GM12873 (cell line): Measurements from ENCODE around the gene MYO3B.

ENCODE experiments used
- CTCF ChIP-seq: IDR thresholded peaks from 2 replicates; pipeline ENCODE4 v1.5.1; 2012; ENCODE audit warnings: low read depth, mild to moderate bottlenecking, moderate library complexity, low read length, control low read depth; ENCODE audit not compliant: insufficient read depth; ENCODE audit errors: missing control alignments

MYO3B gene

DNA sequence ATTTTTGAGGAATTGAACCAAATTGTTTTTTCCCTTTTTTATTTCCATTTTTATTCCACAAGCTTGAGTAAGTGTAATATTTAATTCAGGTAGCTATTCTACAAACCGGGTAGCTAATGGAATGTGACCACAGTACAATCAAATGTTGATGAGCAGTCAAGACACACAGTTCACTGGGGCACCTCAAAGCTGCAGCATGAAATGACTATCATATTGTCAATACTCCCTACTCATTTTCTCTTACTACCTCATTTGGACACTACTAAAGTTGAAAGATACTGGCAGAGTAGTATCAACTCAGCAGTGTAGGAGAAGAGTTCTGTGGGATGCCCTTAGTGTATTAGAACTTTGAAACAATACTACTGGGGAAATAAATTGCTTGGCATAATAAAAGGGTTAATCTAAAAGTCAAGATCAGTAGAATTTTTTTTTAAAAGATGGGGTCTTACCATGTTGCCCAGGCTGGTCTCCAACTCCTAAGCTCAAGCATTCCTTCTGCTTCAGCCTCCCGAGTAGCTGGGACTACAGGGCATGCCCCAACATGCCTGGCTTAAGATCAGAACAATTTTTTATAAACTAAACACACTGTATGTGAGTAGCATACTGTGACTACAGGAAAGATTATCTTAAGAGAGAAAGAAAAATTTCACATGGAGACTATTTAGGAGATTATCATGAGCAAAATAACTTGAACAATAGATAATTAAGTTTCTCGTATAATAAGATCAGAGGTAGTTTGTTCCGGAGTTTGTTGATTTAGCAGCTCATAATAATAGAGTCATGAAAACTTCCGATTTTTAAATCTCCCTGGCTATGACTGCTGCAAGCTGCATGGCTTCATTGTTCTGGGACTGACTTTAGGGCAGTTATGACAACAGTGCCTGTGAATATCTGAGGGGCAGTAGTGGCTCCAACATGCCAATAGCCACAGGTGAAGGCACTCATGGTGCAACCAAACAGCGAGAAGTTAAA, 43.7 kb downstream of the MYO3B start:
- no peak for TF ChIP-seq CTCF

- TF ChIP-seq CTCF, result no peak
Observed at GRCh38 chr2:170222298-170222697, 44.4 kb downstream of the MYO3B start.

DNA sequence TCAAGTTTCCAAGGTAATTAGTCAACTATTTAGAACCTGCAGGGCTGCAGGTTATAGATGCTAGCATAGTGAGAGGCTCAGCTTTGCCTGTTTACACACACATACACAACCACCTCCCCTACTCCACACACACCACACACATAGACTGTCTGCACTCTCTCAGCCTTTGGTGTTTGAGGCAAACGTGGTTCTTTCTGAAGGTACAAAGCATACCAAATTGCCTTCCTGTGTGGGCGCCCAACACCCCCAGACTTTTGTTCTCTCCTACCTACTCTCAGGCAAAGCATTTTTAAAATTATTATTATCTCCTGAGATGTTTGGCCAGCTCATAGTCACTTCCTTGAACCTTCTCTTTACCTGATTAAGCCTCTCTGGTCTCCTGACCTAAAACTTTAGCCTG, 44.9 kb downstream of the MYO3B start:
- no peak for TF ChIP-seq CTCF

GRCh38 chr2:170224692-170225294, 46.8 kb downstream of the MYO3B start:
- TF ChIP-seq CTCF, result no peak

DNA sequence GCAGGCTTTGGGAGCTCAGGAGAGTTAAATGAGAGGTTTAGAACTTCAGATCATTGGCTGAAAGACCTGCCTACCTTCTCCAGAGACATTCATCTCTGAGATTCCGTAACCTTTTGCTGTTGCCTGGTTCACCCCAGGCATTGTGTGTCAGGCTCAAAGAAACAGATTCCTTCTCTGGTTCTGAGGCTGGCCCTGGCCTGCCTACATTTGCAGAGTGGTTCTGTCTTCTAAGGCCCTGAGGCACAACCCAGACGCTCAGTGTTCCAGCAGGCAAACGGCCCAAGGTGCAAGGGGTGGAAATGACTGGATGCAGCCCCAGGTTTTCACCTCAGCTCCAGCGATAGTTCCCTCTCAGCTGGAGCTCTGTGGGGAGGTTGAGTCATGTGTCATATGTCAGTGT, 48.3 kb downstream of the MYO3B start:
- no peak for TF ChIP-seq CTCF

- no peak for TF ChIP-seq CTCF
Observed at GRCh38 chr2:170227507-170227947, 49.6 kb downstream of the MYO3B start.

- no peak for TF ChIP-seq CTCF
Observed at GRCh38 chr2:170227951-170228350, 50.0 kb downstream of the MYO3B start.
